ENCODE results near the gene KANK3.

DNA sequence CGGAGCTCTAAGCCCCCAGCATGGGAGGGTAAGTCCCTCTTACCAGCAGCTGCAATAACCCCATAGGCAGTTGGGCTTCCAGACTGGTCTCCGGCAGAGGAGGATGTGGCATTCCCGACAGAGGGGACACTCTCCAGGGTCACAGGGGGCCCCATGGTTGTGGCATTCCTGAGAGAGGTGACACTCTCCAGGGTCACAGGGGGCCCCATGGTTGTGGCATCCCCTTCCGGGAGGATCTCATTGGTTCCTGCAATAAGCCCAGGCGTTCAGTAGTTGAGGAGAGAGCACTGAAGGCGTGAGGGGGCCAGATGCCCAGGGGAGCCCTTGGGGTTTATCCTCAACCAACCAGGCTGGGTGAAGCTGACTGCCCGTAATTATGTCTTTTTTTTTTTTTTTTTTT, 40.3 kb downstream of the KANK3 start:
- TF ChIP-seq, protein P1, sequence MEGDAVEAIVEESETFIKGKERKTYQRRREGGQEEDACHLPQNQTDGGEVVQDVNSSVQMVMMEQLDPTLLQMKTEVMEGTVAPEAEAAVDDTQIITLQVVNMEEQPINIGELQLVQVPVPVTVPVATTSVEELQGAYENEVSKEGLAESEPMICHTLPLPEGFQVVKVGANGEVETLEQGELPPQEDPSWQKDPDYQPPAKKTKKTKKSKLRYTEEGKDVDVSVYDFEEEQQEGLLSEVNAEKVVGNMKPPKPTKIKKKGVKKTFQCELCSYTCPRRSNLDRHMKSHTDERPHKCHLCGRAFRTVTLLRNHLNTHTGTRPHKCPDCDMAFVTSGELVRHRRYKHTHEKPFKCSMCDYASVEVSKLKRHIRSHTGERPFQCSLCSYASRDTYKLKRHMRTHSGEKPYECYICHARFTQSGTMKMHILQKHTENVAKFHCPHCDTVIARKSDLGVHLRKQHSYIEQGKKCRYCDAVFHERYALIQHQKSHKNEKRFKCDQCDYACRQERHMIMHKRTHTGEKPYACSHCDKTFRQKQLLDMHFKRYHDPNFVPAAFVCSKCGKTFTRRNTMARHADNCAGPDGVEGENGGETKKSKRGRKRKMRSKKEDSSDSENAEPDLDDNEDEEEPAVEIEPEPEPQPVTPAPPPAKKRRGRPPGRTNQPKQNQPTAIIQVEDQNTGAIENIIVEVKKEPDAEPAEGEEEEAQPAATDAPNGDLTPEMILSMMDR (conservative IDR thresholded peaks at IDR 0.05; ENCODE audit: low read length): no peak
- TF ChIP-seq EZH2phosphoT487 (IDR thresholded peaks at IDR 0.05; ENCODE audit: borderline replicate concordance): no peak

All from Loucy (cell line).